Dermis blood vessel endothelial cell (primary cell): Measurements from ENCODE around the gene ALX3. TPM values are rescaled to one million over a fixed set of nuclear protein-coding genes. Genes with fewer than 3 reads are reported as not detected.
"Not testable (repeated sequence)": the region's sequence is repeated elsewhere in the genome, so short reads cannot be mapped to it uniquely, and the experiment has no call there.

Experiments
- DNase-seq: peaks from one replicate; pipeline ENCODE4 v3.0.0; 2010
- total RNA-seq: library from RNA; depleted of rRNA; stranded (reverse); fragments of >200 nt; gene quantifications from 2 replicates; pipeline ENCODE4 v1.2.3, GENCODE V29; 2014

The ALX3 gene
- total RNA-seq, 1 donor from 2014 or later = not detected

DNA sequence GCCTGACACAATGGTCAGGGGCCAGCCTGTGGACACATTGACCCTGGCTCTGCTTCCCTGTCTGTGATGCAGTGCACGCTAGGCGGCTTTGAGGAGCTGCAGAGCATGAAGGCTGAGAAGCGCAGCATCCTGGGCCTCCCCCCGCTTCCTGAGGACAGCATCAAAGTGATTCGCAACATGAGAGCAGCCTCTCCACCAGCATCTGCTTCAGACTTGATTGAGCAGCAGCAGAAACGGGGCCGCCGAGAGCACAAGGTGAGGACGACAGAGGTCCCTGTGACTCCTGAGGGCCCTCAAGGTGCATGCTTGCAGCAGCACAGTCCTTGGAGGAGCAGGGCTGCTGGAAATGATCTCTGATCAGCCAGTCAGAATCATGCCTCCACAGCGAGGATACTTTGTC lies 27.5 kb downstream of the ALX3 start:
- DNase-seq = no peak

DNA sequence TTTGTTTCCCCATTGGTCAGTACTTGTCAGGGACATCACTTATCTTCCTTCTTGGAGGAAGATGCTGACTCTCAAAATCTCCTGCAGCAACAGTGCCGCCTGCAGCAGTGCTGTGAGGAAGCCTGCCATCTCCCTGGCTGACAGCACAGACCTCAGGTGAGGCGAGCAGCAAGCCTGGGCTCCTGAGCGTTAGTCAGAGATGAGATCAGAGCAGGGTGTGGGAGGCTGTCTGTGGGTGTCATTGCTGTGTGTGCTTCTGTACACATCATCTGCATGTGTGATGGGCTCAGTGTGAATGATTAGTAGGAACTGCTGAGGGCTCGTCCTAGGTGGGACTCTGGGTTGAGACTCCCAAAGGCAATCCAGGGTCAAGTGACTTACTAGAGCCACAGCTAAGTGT lies 29.9 kb downstream of the ALX3 start:
- DNase-seq = no peak

DNA sequence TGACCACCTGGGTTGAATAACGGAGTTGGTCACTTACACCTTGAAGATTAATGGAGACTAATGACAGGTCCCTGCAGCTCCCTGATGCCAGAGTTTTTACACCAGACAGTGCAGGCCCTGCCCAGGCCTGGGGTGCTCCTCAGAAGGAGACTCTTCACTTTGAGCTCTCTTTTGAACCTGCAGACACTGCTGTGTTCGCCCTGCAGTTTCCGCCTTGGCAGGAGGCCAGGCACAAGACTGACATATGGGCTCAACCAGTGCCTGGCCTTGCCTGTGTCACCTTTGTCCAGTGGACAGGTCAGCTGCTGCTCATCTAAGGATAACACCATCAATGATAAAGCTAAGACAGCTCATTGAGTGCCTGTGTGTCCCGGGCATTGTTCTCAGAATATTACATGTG lies 30.8 kb downstream of the ALX3 start:
- no peak for DNase-seq

DNA sequence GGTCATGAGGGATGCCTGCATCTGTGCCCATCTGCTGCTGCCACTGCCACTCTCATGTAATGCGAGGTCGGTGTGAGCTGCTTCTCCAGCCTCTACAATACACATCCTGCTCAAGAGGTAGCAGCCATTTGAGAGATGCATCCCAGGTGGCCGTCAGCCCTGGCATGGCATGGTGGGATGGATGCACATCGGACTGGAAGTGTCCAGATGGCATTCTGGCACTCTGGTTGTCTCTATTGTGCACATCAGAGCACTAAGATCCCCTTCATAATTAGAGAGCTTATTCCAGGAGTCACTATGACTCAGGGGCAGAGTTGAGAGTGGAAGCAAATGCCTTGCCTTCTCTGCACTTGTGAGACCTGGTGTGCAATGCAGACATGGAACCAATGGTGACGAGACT lies 32.2 kb downstream of the ALX3 start:
- no peak for DNase-seq

DNA sequence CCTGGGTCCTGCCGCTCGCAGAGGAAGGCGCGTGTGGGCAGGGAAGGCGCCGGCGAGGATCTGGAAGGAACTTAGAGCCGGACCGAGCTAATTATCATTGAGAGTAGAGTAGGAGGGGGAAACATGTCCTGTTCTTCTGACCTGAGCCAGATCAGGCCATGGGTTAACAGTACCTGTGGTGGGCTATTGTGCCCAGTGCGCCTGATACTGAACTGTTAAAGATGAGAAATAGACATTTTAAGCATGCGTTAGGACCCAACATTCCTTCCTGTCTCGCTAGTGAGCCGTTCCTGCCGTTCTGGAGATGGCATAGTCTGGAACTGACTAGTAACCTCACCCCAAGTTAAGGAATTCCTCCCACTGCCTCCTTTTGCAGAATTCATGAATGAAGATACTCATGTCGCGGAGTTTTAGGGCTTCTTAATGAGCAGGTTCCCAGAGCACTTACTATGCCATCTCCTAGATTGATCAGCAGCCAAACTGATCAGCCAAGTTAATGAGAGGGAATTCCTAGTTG lies 35.2 kb downstream of the ALX3 start:
- no peak for DNase-seq

DNA sequence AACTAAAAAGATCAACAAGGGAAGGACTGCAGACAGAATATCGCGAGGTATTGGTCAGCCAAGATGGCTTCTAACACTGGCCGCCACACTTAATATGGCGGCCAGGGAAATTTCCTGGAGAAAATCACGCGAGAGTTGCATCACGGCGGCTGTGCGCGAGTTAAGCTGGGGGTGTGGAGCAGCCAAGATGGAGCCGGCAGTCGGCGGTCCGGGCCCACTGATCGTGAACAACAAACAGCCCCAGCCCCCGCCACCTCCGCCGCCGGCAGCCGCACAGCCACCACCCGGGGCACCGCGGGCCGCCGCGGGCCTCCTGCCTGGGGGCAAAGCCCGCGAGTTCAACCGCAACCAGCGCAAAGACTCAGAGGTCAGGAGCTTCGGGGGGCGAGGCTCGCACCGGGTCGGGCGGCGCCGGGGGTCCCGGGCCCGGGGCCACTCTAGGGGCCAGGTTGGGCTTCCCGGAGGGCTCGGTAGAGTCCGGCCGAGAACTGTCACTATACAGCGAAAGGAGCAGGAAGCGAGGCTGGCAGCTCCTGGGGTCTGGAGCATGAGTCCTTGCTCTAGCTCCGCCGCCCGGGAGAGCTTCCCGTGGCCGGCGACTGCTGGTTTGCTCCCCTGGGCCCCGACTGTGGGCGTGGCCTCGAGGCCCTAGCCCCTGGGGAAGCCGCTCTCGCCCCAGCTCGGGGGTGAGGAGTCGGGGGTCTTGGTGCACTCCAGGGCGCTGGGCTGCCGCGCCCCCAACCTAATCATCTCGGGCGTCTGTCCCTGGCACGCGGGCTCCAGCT lies 35.8 kb downstream of the ALX3 start, which contains the start of gene STRIP1:
Gene STRIP1 (plus strand): TSS at position 174 of the 785 bp plus-strand sequence. CDS start 14 bp downstream, at position 188.
- peak; percentile 98 for DNase-seq

DNA sequence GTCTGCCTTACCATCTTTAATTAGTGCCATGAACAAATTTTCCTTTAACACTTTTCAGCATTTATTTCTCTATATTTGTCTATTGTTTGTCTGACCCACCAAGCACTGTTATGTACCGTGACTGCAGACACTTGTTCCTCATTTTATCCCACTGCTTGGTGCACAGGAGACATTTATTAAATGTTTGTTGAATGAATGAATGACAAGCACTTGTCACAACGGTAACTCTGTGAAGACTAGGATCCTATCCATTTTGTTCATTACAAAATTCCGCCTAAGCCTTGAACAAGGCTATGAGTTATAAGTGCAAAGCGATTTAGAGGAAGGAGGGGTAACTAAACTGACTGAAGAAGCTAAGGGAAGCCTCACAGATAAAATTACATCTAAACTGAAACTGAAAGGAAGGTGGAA lies 36.4 kb downstream of the ALX3 start:
- DNase-seq = no peak

DNA sequence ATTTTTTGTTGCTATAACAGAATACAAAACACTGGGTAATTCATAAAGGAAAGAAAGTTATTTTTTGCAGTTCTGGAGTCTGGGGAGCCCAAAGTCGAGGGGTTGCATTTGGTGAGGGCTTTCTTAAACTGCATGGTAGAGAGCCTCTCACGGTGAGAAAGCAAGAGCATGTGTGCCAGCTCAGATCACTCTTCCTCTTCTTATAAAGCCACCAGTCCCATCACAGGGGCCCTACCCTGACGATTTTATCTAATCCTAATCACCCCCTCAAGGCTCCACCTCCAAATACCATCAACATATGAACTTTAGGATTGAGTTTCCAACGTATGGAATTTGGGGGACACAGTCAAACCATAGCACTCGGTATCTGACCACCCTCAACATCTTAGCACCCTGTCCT lies 37.1 kb downstream of the ALX3 start:
- DNase-seq = no peak

DNA sequence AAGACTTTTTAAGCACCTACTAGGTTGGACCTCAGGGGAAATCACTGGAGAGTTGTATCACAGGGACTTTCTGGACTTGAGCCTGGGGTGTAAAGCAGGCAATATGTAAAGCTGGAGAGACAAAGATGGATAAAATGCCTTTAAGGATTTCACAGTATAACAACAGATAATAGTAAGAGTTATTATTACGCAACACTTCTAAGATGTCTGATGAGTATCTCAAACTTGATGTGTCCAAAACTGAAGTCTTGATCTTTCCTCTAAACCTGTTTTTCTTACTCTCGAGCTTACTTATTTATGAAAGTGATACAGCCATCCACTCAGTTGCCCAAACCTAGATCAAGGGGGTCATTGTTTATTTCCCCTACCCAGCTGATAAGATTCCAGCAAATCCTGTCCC lies 38.1 kb downstream of the ALX3 start:
- no peak for DNase-seq

DNA sequence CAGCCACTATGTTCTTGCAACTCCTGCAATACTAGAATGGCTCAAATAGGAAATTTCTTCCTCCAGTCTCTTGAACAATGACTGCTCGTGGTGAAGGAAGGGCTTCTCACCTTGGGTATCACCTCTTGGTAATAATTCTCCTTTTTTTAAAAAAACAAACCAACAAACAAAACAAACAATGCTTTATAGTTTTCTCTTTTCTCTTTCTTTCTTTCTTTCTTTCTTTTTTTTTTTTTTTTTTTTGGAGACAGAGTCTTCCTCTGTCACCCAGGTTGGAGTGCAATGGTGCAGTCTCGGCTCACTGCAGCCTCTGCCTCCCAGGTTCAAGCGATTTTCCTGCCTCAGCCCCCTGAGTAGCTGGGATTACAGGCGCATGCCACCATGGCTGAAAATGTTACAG lies 39.8 kb downstream of the ALX3 start:
- not testable (repeated sequence) for DNase-seq

DNA sequence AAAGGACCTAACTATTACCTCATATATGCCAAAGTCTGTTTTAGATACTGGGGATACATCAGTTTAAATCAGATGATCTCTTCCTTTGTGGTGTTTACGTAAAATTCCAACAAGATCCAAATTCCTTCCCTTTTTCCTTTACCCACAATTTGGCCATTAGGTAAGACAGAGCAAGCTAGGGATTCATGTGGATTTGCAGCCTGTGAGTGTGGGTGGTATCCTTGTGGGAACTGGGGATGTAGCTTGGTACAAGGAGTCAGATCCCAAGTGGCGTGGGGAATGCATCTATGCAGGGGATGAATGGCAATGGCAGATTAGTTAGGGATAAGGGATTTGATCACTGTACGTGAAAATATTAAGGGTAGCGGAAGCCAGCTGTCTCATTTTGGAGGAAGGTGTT lies 45.9 kb downstream of the ALX3 start:
- no peak for DNase-seq

DNA sequence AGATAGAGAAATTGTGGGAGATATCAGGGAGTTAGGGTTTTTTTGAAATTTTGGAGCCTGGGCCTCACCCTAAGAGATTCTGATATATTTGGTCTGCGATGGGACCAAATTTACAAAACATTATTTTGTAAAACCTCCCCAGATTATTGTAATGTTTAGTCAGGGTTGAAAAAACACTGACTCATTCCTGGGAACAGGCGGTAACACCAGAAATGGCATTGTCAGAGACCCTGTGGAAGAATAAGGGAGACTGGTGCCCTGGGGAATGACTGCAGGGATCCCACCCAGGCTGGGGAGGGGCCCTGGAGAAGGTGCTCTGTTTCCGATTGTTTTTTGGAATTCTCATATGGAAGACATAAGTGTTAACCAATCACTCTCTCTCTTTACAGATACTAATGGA lies 49.2 kb downstream of the ALX3 start:
- no peak for DNase-seq

DNA sequence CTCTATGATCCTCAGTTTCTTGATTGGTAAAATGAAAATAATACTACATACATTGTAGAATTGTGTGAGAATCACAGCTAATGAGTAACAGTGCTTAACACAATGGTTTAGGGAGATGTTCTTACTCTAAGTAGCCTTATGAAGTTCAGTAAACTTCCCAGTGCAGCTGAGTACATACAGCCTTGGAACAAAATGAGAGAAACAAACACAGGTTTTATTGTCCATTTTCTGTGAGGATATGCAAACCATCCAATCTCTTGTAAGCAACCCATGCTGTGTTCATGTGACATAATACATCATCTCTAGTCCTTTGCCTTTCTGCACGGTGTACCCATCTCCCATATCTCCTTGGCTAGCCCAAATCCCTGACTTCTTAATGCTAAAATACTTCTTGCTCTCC lies 50.7 kb downstream of the ALX3 start:
- DNase-seq = no peak

DNA sequence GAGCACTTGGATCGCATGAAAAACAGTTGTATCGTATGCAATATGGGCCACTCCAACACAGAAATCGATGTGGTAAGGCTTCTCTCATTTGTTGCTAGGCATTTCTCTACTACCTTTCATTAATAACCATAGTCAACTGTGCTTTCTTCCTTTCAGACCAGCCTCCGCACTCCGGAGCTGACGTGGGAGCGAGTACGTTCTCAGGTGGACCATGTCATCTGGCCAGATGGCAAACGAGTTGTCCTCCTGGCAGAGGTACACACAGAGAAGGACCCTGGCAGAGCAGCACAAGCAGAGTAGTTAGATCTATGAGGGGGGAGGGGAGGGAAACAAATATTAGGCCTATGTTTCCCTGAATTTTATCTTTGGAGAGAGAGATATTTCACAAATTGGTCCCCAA lies 52.1 kb downstream of the ALX3 start:
- DNase-seq = no peak

DNA sequence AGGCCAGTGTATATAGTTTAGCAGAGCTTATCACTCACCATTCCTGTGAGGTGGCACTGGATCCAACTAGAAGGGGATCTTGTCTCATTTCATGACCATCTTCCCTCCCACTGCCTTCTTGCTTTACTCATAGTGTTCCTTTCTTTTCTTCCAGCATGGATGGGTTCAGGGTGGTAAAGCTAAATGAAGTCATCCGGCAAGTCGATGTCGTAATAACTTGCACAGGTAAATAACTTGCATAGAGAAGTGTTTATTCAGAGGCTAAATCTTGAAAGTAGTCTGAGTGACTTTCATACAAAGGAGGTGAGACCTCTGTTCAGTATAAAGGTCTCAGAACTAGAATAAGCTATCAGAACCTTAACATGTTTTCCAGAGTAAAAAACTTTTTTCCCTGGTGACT lies 52.7 kb downstream of the ALX3 start:
- no peak for DNase-seq

DNA sequence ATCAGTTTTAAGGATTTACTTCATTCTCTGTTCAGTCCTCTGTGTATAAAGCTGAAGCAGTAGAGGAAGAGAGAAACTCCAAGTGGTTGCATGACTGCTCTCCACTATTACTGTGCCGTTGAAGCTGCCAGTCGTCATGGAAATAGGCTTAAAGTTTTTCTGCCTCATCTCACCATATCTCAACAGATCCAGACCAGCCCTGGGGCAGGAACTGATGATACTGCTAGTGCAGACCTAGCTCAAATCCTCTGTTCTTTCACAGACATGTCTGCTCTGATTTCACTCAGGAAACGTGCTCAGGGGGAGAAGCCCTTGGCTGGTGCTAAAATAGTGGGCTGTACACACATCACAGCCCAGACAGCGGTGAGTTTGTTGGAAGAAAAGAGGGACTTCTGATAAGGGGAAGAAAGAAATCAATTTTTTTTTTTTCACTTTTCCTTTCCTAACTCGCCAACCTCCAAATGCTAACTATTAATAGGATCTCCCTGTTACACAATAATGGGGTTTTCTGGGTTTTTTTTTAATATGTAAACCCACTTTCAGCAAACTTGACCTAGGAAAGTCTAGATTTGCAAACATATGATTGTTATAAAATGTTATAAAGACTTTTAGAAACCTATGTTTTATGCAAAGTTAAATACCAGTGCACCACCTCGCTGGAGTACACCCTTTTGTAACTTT lies 58.2 kb downstream of the ALX3 start:
- no peak for DNase-seq

DNA sequence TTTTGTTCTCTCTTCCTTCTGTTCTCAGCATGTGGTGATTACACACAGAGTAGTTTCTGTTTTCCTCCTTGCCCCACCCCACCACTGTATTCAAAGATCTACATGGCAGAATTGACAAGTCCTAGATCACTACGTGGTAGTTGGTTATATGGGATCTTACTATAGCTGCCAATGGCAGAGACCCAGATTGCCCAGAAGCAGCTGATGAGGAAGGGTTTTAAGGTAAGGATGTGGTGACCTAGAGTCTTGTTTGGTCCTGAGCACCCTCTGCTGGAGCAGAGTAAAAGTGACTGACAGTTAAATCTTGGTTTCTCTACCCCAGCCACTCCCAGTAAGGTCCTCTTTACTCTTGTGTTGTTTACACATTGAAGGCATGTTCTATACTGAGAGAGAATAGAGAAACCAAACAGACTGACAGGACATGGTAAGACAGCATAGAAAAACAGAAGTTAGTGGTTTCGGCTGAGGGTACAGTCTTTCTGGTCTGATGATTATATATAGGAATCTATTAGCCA lies 58.9 kb downstream of the ALX3 start:
- DNase-seq = peak; percentile 74

Other genes starting within 250 kb of the ALX3 start
- 19.6 and 21.1 TPM in 2 replicates for gene CSF1, start 159.8 kb downstream of the ALX3 start, total RNA-seq
- gene AHCYL1, start 85.9 kb downstream of the ALX3 start, total RNA-seq = 47.1 and 62.7 TPM in 2 replicates
- gene STRIP1, start 36.0 kb downstream of the ALX3 start, total RNA-seq = 50.4 and 55.1 TPM in 2 replicates
- gene UBL4B, start 41.8 kb upstream of the ALX3 start, total RNA-seq = not detected in 2 replicates
- gene SLC6A17, start 79.8 kb upstream of the ALX3 start, total RNA-seq = 0.51 and 0.84 TPM in 2 replicates
- gene KCNC4, start 139.6 kb upstream of the ALX3 start, total RNA-seq = 5.1 and 5.8 TPM in 2 replicates